ENCODE results near the gene PELI1.

Gene PELI1

GRCh38 chr2:64157792-64158191, 13.6 kb upstream of the PELI1 start:
- no peak for DNase-seq (ENCODE audit: low spot score)

DNA sequence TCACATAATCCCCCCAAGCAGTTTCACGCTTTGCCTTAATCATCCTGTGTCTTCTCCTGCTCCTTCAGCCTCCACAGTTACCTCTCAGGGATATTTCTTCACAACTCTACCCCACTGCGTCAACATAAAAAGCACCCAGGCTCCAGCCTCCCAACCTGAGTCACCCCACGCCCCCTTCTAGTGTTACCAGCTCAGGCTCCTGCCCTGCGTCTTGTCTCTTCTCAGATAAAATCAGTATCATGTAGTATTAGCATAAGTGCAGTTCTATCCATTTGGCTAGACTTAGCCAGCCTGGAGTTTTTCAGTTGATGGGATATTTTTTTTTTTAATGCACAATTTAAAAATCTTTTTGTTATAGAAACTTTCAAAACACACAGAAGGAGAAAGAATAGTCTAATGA, 9.6 kb upstream of the PELI1 start:
- DNase-seq (ENCODE audit: low spot score) = no peak

- no peak for DNase-seq (ENCODE audit: low spot score)
Measured at GRCh38 chr2:64151476-64151875, 7.3 kb upstream of the PELI1 start.

- no peak for DNase-seq (ENCODE audit: low spot score)
Measured at GRCh38 chr2:64145714-64146113, 1.5 kb upstream of the PELI1 start.

- DNase-seq (ENCODE audit: low spot score) = no peak
Measured at GRCh38 chr2:64145119-64145518, 899 bp upstream of the PELI1 start.

- DNase-seq (ENCODE audit: low spot score) = peak; percentile 35
Measured at GRCh38 chr2:64143169-64144056, 807 bp downstream of the PELI1 start.

- DNase-seq (ENCODE audit: low spot score) = no peak
Measured at GRCh38 chr2:64142741-64143168, 1.5 kb downstream of the PELI1 start.

DNA sequence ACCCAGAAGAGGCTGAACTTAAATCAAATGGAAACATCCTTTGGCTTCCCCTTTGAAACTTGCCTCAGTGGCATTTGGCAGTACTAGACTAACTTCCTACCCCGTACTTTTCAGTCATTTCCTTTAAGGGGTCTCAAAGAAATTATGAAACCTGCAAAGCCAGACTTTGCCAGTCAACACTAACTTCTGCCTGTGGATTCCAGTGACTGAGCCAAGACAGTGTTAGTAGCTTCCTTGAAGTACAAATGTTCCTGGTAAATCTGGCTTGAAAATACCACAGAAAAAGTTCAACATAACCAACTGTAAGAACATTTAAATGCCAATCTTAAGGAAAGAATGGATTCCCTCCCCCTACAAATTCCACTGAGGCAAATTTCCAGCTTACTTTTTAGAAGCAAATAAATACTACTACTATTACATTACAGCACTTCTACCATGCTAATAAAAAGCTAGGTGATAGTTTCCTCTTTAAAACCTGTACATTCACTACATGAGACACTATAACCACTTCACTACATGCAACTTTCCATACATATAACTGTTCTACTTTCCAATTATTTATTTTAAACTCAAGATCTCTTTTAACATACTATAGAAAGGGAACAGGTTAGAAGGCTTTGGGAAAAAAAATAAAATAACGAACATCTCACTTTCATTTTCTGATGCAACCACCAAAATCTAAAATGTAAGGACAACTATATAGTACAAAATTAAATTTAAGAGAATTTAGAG, 2.4 kb downstream of the PELI1 start:
- DNase-seq (ENCODE audit: low spot score) = no peak

GRCh38 chr2:64140665-64141200, 3.5 kb downstream of the PELI1 start:
- DNase-seq (ENCODE audit: low spot score) = no peak

DNA sequence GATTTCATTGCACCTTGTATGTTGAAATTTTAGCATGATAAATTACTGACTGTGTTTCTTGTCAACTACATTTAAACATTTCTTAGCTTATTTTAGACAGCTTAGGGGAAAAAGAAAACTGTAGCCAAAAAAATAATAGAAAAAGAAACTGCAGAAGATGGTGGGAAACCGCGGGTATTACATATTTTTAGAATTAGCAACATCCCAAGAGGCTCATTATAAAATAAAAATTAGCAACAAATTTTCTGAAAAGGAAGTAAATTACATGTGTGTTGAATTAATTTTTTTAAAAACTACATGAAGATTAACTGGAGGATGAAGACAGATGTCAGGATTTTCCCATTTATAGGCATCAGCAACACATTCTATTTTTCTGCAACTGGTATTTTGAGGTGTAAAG, 4.3 kb downstream of the PELI1 start:
- no peak for DNase-seq (ENCODE audit: low spot score)

DNA sequence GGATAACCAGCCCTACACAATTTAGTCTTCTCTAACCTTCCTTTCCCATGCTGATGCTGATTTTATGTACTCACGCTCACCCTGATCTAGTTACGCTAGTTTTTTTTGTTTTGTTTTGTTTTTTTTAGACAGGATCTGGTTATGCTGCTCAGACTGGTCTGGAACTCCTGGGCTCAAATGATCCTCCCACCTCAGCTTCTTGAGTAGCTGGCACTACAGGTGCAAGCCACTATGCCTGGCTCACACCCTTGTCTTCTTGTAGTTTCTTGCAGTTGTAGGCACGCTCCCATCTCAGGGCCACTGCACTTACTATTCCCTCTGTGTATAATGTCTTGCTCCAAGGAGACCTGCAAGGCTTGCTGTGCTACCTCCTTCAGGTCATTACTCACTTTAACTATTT, 6.2 kb downstream of the PELI1 start:
- no peak for DNase-seq (ENCODE audit: low spot score)

DNA sequence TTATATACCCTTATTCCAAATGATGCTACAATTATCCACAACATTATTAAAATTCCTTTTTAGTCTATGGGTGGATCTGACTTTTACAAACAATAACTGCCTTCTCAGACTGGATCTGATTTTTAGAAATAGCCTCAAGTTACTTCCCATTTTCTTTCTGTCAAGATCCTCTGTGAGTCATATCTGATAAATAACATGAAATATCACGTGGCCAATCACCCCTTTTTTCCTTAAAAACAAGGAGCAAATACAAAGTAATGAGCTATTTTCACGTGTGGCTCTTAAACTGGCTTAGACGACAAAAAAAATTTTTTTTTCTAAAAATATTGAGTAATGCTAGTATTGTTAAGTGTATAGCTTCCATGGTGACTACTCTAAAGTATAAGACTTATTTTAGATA, 6.7 kb downstream of the PELI1 start:
- DNase-seq (ENCODE audit: low spot score) = no peak

- DNase-seq (ENCODE audit: low spot score) = no peak
Measured at GRCh38 chr2:64135421-64135820, 8.8 kb downstream of the PELI1 start.

GRCh38 chr2:64134813-64135212, 9.4 kb downstream of the PELI1 start:
- no peak for DNase-seq (ENCODE audit: low spot score)

DNA sequence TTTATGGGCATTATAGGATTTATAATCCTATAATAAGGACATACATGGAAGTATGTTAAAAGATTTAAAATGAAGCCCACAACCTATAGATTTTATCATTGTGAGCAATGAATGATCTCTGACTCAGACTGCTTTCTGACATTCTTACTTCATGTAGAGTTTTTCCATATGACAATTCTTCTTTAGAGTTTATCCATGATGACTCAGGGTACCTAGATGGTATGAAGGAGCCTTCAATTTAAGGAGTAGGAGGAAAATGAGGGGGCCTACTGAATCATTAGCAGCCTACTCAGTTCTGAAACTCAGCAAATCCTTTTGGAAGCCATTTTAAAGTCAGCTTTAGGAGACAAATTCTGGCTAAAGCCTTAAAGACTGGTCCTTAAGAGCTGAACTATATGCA, 10.4 kb downstream of the PELI1 start:
- no peak for DNase-seq (ENCODE audit: low spot score)

GRCh38 chr2:64133354-64133753, 10.9 kb downstream of the PELI1 start:
- DNase-seq (ENCODE audit: low spot score) = no peak

DNA sequence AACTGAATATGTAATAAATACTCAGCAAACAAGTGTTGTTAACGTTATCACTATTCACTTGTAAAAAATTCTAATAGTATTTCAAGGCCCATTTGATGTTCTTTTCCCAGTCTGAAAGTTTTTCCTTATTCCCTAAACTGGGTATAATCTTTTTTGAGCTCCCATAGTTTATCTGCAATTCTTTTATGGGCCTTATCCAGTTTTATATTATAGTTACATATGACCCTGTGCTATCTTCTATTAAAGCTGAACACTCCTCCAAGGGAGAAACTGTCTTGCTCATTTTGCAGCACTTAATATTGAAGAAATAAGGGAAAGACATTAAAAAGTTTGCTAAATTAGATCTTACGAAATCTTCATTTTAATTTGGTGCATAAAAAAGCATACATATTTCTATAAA, 13.9 kb downstream of the PELI1 start:
- no peak for DNase-seq (ENCODE audit: low spot score)

GRCh38 chr2:64128943-64129391, 15.3 kb downstream of the PELI1 start:
- DNase-seq (ENCODE audit: low spot score) = no peak

DNA sequence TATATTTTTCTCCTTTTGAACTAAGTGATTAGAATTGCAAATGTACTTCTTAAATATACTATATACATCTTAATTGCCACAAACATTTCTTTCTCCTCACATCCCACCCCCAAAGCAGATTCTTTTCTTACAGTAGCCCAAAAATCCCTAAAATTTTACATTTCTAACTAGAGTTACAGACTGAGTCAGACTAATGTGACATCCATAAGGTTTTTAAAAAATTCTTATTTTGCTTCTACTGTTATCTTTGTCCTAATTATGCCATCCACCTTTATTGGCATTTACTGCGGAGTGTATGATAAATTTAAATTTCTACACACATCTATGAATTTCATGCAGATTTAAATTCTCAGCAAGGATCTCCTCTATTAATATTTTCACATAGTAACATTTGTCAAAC, 15.8 kb downstream of the PELI1 start:
- no peak for DNase-seq (ENCODE audit: low spot score)

GRCh38 chr2:64127119-64127518, 17.1 kb downstream of the PELI1 start:
- DNase-seq (ENCODE audit: low spot score) = no peak

- no peak for DNase-seq (ENCODE audit: low spot score)
Measured at GRCh38 chr2:64126601-64127000, 17.6 kb downstream of the PELI1 start.

- no peak for DNase-seq (ENCODE audit: low spot score)
Measured at GRCh38 chr2:64124571-64124970, 19.6 kb downstream of the PELI1 start.

DNA sequence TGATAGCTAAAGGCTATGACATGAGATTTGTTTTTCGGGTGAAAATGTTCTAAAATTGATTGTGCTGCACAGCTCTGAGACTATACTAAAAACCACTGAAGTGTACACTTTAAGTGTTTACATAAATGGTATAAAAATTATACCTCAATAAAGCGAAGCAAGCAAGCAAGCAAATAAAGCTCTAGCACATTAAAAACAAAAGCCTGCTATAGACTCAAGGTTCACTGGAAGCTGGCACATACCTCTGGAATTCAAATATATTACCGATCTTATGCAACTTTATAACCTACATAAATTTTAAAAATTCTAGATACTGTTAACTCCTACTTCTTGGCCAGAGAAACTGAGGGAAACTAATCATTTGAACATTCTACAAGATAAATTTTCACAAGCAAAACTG, 20.1 kb downstream of the PELI1 start:
- no peak for DNase-seq (ENCODE audit: low spot score)
